Measurements from ENCODE around the gene MAT2A.

The MAT2A gene

DNA sequence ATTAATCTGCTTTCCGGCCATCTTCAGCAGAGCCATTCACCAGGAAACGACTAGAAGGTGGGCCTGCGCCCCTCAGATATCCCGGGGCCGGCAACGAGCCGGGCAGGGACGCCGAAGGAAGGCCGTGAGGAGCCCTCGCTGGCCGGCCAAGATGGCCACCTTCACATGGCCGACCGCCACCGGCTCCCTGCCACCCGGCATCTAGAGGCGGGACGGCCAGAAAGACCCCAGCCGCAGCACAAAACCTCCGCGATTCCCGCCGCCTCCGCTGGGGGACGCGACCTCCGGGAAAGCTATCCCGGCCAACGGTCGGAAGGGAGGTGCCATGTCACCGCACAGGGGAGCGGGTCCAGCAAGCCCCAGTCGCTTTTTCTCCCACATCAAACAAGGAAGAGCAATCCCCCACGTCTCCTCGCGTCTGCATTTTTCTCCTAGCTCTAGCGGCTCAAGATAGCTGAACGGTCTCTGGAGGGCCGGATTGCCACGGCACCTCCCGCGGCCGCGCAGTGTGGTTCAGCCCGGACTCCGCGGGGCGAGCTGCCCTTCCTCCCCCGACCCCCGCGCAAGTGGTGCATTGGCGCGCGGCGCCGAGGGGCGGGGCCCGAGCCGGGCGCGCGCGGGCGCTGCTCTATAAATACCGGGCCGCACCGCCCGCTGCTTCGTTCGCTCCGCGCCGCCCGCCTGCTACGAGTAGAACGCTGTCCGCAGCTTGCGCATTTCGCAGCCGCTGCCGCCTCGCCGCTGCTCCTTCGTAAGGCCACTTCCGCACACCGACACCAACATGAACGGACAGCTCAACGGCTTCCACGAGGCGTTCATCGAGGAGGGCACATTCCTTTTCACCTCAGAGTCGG is at the start of gene MAT2A:
Gene MAT2A (plus strand): TSS at position 662 of the 854 bp plus-strand sequence. CDS start 120 bp downstream, at position 782.
- peak; percentile 84 to 87 for DNase-seq

GRCh38 chr2:85490861-85491755 is 47.9 kb upstream of the MAT2A start:
- DNase-seq: no peak

DNA sequence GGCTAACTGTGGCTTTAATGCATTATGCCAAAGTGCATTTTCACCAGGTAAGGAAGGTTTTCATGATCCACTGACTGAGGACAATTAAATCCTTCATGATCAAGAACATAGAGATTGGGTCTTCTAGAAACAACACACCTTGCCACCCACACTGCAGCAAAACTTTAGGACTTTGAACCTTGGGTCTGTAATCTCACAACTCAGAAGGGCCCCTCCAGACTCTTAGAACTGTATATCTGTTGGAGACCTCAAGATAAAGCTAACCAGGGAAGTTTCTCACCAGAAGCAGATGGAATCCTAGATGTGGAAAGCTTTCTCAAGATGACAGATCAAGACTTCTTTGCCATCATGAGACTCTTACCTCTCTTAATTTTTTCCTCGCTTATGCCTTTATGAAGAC is 42.5 kb upstream of the MAT2A start:
- DNase-seq: no peak

DNA sequence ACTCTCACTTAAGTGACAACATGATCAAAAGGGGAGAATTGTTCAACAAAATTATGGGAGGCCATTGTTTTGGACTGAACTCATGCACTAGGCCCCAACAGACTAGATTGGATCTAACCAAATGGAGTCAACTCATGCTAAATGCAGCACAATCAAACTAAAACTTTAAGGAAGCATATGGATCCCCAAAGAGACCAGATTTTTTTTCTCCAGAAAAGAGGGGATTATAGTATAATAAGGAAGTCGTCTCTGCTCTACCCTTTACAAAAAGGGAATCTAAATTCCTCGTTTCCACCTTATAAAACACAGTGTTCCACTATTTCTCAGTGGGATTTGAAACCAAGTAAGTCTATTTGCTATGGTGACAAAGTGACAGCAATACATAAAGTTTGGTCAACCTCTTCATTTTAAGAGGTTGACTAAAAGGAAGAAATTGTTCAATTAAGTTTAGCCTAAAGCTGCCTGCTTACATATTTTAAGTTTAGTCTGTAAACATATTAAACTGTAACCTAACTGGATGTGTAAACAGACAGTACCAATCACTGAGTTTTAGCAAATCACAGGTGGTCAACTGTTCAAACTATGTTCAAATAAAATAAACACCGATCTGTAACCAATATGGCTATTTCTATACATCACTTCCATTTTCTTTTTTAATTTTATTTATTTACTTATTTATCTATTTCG is 40.9 kb upstream of the MAT2A start:
- no peak for DNase-seq

DNA sequence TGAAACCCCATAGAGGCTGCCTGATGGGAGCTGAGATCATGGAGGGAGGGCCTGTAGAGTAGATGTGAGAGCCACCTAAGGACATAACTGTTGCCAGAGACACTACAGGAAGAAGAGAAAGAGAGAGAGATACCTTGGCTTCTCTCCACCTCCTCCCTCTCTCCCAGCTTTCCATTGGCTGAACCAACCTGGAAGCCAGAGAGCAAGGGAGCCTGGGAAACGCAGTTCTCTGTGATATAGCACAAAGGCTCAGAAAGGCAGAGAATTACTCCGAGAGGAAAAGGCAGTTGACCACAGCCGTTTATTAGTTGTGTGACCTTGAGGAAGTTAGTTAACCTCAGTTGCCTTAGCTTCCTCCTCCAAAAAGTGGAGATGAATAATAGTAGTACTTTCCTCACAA is 37.7 kb upstream of the MAT2A start:
- no peak for DNase-seq

DNA sequence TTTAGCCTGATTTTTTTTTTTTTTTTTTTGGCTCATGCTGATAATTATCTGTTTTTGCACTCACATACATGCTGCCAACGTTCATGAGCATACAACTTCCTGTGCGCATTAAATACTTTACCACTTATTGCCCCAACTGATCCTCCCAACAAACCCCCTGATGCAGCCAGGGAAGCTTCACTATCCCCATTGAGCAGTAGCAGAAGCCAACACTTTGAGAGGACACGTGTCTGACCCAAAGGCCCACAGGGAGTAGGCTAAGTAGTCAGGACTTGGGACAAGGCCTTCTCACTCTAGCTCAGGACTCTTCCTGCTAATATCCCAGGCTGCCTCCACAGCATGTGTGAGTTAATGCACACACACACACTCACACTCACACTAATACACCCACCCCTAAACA is 36.2 kb upstream of the MAT2A start:
- DNase-seq: no peak

DNA sequence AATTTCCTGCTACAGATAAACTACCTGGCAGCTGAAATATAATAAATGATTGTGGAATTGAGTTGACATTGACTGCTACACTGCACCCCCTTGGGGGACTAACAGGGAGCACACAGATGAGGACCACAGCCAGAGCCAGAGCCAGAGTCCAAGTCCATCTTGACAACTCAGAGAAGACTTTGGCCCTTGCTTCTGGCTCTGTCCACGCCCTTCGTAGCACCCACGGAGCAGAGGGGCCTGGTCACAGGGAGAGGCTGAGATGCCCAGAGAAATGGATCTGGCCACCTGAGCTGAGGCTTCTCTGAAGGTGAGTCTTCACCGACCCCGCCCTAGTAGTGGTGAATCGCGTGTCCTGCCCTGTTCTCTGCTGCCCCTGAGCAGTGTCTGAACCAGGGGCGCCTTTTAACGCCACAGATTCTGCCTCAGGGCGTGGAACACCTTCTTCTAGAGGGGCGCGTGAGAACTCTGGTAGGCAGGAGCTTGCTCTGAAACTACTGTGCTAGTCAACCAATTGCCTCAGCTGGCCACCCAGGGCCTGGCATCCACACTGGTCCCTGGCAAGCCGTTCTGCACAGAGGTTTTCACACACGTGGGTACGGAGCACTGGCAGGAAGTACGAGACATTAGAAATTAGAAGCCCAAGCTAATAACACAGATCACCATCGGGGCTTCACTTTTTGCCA is 35.7 kb upstream of the MAT2A start:
- DNase-seq: no peak

DNA sequence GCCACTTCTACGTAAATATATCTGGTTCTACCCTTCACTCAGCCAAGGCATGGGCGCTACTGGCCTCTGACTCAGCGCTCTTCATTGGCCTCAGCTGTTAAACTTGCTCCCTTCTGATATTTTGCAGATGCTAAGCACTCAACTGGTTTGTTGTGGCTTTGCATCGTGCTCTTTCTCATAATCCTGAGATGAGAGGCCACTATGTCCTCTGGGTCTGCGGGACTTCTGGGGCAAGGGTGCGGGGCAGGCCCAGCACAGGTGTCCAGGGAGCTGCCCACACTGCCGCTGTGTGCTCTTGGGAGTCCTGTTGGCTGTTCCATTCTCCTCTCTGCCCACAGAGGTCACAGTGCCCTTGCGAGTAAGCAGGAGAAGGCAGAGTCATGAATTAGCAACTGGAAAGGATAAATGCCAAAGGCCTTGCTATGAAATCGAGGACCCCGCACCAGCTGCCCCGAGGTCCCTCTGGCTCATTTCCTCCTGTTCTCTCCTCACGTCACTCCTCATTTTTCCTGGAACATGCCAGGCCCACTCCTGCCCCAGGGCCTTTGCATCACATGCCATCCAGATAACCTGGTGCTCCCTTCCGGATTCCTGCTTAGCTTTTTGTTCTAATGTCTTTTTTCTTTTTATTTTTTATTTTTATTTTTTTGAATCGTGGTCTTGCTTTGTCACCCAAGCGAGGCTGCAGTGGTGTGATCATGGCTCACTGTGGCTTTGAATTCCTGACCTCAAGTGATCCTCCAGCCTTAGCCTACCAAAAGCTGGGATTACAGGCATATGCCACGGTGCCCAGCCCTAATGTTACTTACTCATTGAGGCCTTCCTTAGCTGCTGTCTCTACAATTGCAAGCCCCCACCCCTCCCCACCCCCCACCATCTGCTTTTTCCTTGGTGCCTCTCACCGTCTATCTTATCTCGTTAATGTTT is 34.9 kb upstream of the MAT2A start:
- no peak for DNase-seq

- peak; percentile 73 to 88 for DNase-seq
Observed at GRCh38 chr2:85504778-85505261, 34.1 kb upstream of the MAT2A start.

DNA sequence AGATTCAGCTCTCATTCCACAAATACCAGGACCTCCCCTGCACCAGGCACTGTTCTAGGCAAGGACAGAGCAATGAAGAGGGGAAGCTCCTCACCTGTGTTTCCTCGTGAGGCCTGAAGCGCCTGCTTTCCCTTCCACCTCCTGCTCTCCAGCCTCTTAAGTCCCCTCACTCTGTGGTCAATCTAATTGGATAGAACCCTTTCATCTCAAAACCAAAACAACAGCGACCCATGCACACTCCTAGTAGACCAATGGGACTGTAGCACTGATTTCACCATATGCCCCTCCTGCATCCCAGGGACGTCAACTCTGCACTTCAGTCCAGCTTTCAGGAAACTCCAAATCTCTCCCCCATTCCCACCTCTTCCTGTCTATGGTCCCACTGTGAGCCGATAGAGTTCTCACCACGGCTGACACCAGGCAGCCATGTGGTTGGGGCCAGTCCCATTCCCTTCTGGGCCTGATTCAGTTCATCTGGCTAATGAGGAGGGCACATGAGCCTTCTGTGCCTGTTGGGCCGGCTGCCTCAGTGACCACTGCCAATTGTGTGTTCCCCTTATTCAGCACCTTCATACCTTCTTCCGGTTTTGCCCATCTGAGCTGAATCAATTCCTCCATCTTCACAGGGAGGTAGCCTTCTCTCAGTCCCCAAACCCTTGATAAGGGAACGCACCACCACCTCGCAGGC is 33.3 kb upstream of the MAT2A start:
- no peak for DNase-seq

DNA sequence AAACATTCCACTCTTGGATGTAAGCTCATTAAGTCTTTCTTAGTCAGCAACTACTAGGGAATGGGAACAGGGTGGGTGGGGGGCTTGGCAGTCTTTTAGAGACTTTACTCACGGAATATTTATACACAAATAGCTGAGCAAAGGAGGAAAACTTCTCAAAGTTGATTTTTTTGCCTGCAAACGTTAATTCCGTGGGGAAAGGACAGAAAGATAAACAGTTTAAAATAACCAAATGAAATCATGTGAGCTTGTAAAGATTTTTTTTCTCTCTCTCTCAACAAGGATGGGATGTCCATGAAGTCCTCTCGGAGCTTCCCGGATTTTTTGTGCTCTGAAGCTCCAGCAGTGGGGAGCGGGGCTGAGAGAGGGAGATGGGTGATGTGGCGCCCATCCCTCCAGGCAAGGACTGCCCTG is 32.2 kb upstream of the MAT2A start:
- DNase-seq: no peak

GRCh38 chr2:85511008-85511811 is 27.8 kb upstream of the MAT2A start:
- no peak for DNase-seq

DNA sequence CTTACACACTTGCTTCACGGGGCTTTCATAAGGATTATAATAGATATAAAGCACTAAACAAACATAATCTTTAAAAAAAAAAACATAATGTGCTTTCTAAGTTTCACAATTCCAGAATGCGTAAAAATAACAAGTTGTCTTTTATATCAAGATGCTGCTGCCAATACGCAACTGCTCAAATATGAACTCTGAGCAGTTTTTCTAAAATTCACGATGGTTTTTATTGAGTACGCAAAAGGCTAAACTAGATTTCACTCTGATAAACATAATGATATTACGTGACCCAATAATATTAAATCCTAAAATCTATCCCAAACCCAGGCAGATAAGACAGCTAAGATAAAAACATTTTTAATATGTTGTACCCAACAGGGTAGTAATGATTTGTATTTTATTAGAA is 24.6 kb upstream of the MAT2A start:
- no peak for DNase-seq

- no peak for DNase-seq
Observed at GRCh38 chr2:85516653-85517389, 22.1 kb upstream of the MAT2A start.

DNA sequence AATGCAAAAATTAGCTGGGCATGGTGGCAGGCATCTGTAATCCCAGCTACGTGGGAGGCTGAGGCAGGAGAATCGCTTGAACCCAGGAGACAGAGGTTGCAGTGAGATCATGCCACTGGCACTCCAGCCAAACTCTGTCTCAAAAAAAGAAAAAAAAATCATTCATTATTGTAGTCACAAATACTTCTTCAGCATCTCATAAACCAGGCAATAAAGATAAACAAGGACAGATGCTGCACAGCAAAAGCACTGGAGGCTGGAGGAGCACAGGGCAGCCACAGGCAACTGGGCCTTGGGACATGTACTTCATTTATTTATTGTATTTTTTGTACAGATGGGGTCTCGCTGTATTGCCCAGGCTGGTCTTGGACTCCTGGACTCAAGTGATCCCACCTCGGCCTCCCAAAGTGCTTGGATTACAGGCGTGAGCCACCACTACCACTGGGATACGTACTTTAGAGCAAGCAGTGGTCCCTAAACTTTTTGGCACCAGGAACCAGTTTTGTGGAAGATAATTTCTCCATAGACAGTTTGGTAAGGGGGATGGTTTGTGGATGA is 16.8 kb upstream of the MAT2A start:
- no peak for DNase-seq

- no peak for DNase-seq
Observed at GRCh38 chr2:85523062-85523902, 15.7 kb upstream of the MAT2A start.

DNA sequence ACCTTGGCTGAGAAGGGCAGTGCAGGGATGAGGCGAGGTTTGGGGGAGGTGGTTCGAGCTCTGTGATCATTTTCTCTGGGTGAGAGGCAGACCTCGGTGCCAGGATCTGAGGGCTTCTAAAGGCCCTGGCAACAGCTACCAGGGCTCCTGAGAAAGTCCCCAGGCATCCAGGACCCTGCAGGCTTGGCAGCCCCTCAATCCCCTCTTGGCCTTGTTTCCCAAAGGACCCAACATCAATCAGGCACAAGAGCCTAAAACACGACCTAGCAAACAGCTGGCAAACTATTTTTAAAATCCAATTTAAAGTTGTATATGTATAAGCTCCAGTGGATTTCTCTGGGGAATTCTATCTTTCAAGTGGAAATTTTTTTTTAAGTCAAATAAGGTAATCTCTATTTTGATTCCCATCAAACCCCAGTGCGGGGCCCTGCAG is 15.0 kb upstream of the MAT2A start:
- DNase-seq: no peak
